ENCODE results near the gene TBC1D16. TPM values are rescaled to one million over a fixed set of nuclear protein-coding genes. Genes with fewer than 3 reads are reported as not detected.

TBC1D16 gene
- total and polyA plus RNA-seq, 2 donors (not counting 1 experiment from before 2014, with no cell fraction given) = 8.3 to 30.4 TPM

DNA sequence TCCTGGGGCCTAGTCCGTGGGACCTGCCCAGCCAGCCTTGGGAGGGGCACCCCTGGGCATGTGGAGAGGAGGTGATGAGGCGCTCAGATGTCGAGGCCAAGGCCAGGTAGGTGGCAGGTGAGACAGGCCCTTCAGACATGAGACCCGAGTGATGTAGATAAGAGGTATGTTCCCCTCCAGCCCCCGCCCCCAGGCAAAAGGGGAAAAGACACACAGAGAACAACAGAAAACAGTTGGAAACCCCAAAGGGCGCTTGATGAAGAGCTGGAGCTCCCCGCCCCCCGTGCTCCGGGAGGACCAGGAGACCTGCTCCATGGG is 101.1 kb downstream of the TBC1D16 start:
- H3K4me3 ChIP-seq (replicated peaks in 1 of 4; ENCODE audit: control extremely low read depth in 1 of 4, insufficient read depth in 1 of 4, low read depth in 3 of 4, low read length in 4 of 4) = no peak overlapping the region
- H3K79me2 ChIP-seq (ENCODE audit: control insufficient read depth, insufficient read depth, low read length) = no peaks in the 10 kb centered on the region
- no peaks in the 10 kb centered on the region for H3K9me3 ChIP-seq (ENCODE audit: control insufficient read depth, insufficient read depth, low read depth, low read length)
- TF ChIP-seq, protein P1, sequence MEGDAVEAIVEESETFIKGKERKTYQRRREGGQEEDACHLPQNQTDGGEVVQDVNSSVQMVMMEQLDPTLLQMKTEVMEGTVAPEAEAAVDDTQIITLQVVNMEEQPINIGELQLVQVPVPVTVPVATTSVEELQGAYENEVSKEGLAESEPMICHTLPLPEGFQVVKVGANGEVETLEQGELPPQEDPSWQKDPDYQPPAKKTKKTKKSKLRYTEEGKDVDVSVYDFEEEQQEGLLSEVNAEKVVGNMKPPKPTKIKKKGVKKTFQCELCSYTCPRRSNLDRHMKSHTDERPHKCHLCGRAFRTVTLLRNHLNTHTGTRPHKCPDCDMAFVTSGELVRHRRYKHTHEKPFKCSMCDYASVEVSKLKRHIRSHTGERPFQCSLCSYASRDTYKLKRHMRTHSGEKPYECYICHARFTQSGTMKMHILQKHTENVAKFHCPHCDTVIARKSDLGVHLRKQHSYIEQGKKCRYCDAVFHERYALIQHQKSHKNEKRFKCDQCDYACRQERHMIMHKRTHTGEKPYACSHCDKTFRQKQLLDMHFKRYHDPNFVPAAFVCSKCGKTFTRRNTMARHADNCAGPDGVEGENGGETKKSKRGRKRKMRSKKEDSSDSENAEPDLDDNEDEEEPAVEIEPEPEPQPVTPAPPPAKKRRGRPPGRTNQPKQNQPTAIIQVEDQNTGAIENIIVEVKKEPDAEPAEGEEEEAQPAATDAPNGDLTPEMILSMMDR (conservative IDR thresholded peaks at IDR 0.05 in 1 of 2, IDR thresholded peaks at IDR 0.05 in 1 of 2; ENCODE audit: low read depth in 1 of 2, low read length in 2 of 2) = no peak
- no peak for TF ChIP-seq EZH2 (IDR thresholded peaks at IDR 0.05; ENCODE audit: low read length, missing control alignments)
- no peak overlapping the region for H3K27ac ChIP-seq (ENCODE audit: insufficient read depth, low read length)
- no peak overlapping the region for H3K4me2 ChIP-seq (ENCODE audit: extremely low read depth, insufficient read depth, low read length)
- H3K36me3 ChIP-seq (ENCODE audit: control insufficient read depth, insufficient read depth, low read length) = no peaks in the 10 kb centered on the region
- no peaks in the 10 kb centered on the region for H3K4me1 ChIP-seq (ENCODE audit: control insufficient read depth, extremely low read depth, insufficient read depth, low read length)
- peaks cover 2% of the 10 kb centered on the region for H4K20me1 ChIP-seq (ENCODE audit: control insufficient read depth, extremely low read depth, insufficient read depth, low read length)
- H3K9ac ChIP-seq (ENCODE audit: insufficient read depth, low read length) = no peak overlapping the region
- no peak overlapping the region for H2AFZ ChIP-seq (ENCODE audit: low read length)
- DNase-seq (ENCODE audit: low read depth in 2 of 2) = no peak
- H3K27me3 ChIP-seq (ENCODE audit: control insufficient read depth, insufficient read depth, low read length) = peaks cover 21% of the 10 kb centered on the region

DNA sequence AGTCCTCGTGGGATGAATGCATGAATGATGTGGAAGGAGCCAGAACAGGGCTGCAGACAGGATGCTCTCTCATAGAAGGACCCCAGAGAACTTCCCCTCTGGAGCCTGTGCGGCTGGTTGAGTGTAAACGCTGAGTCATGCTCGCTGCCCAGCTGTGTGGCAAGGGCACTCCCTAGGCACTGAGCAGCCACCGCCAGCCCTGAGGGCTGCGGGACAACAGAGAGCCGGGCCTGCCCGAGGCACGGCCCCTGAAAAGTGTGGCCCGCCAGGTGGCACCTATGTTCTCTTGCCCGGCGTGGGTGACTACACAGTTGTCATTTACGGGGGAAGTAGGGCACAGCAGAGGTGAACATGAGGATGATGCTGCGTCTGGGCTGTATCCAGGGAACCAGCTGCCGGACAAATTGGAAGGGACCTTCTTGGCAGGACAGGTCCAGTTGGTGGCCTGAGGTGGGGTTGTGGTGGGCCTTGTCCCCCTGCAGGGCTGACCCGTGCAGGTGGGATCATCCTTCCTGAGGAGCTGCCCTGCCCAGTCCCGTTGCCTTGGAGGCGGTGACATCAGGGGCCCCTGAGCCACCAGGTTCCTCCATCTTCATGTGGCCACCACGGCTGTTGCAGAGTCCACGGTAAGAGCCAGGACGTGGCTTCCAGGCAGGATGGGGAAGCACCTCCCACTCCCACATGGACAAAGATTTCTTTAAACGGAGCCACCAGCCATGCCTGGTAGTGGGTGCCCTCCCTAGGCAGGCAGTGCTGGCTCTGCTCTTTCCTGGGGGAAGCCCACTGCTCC is 101.6 kb downstream of the TBC1D16 start:
- no peaks in the 10 kb centered on the region for H3K4me1 ChIP-seq (ENCODE audit: control insufficient read depth, extremely low read depth, insufficient read depth, low read length)
- no peak overlapping the region for H3K4me3 ChIP-seq (replicated peaks in 1 of 4; ENCODE audit: control extremely low read depth in 1 of 4, insufficient read depth in 1 of 4, low read depth in 3 of 4, low read length in 4 of 4)
- H3K27ac ChIP-seq (ENCODE audit: insufficient read depth, low read length) = no peak overlapping the region
- no peaks in the 10 kb centered on the region for H3K79me2 ChIP-seq (ENCODE audit: control insufficient read depth, insufficient read depth, low read length)
- DNase-seq (ENCODE audit: low read depth in 2 of 2) = peak in 1 of 2 donors; percentile 10
- no peaks in the 10 kb centered on the region for H3K9me3 ChIP-seq (ENCODE audit: control insufficient read depth, insufficient read depth, low read depth, low read length)
- no peaks in the 10 kb centered on the region for H3K36me3 ChIP-seq (ENCODE audit: control insufficient read depth, insufficient read depth, low read length)
- H3K27me3 ChIP-seq (ENCODE audit: control insufficient read depth, insufficient read depth, low read length) = peaks cover 26% of the 10 kb centered on the region
- H4K20me1 ChIP-seq (ENCODE audit: control insufficient read depth, extremely low read depth, insufficient read depth, low read length) = peaks cover 2% of the 10 kb centered on the region
- H2AFZ ChIP-seq (ENCODE audit: low read length) = no peak overlapping the region
- no peak overlapping the region for H3K9ac ChIP-seq (ENCODE audit: insufficient read depth, low read length)
- no peak for TF ChIP-seq EZH2 (IDR thresholded peaks at IDR 0.05; ENCODE audit: low read length, missing control alignments)
- TF ChIP-seq, protein P1 (conservative IDR thresholded peaks at IDR 0.05 in 1 of 2, IDR thresholded peaks at IDR 0.05 in 1 of 2; ENCODE audit: low read depth in 1 of 2, low read length in 2 of 2) = no peak
- no peak overlapping the region for H3K4me2 ChIP-seq (ENCODE audit: extremely low read depth, insufficient read depth, low read length)

DNA sequence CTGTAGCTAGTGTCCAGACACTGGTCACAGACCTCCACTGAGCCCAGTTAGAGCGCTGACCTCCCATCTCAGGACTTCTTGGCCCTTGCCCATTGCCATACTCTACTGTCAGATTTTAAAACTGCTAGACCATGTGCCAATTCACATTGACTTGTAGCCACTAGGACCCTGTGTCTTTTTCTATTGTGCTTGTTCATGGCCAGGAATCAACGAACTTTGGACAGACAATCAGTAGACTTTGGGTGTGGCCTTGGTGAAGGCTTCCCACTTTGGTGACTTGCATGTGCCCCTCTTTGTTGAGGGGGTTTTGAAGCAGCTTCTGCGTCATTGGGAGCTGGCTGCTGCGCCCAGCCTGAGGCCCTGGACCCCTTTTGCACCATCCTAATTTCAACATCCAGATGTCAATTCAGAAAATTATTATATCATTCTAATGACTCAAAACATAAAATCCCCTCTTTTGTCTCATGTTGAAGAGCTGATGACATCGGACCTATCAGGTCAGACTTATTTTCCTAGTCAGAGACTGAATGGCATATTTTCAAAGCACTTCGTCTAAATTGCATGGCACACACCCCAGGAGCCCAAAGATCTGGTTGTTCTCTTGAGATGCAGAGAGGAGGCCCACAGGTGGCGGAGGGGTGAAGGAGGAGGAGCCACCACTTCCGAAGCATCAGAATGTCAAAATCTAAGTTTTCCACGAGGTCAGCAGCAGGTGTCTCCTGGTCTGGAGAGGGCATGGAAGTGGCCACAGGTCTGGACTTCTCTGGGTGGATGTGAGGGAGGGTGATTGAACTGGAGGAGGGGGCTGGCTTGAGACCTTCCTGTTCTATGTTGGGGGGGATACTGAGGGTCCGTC is 103.0 kb downstream of the TBC1D16 start:
- Histone ChIP-seq H3K4me2 (ENCODE audit: extremely low read depth, insufficient read depth, low read length) (no peak overlapping the region), H4K20me1 (ENCODE audit: control insufficient read depth, extremely low read depth, insufficient read depth, low read length) (no peaks in the 10 kb centered on the region), H3K9me3 (ENCODE audit: control insufficient read depth, insufficient read depth, low read depth, low read length) (no peaks in the 10 kb centered on the region), H3K27ac (ENCODE audit: insufficient read depth, low read length) (no peak overlapping the region), H3K9ac (ENCODE audit: insufficient read depth, low read length) (no peak overlapping the region), H3K27me3 (ENCODE audit: control insufficient read depth, insufficient read depth, low read length) (peaks cover 29% of the 10 kb centered on the region), H3K4me3 (replicated peaks in 1 of 4; ENCODE audit: control extremely low read depth in 1 of 4, insufficient read depth in 1 of 4, low read depth in 3 of 4, low read length in 4 of 4) (no peak overlapping the region), H3K79me2 (ENCODE audit: control insufficient read depth, insufficient read depth, low read length) (no peaks in the 10 kb centered on the region), H3K36me3 (ENCODE audit: control insufficient read depth, insufficient read depth, low read length) (no peaks in the 10 kb centered on the region), H3K4me1 (ENCODE audit: control insufficient read depth, extremely low read depth, insufficient read depth, low read length) (no peaks in the 10 kb centered on the region), H2AFZ (ENCODE audit: low read length) (no peak overlapping the region)
- no peak for TF ChIP-seq EZH2 (IDR thresholded peaks at IDR 0.05; ENCODE audit: low read length, missing control alignments)
- TF ChIP-seq, protein P1 (conservative IDR thresholded peaks at IDR 0.05 in 1 of 2, IDR thresholded peaks at IDR 0.05 in 1 of 2; ENCODE audit: low read depth in 1 of 2, low read length in 2 of 2) = no peak
- no peak for DNase-seq (ENCODE audit: low read depth in 2 of 2)
